ENCODE measurements around the gene NCKAP5. TPM values are rescaled to one million over a fixed set of nuclear protein-coding genes. Genes with fewer than 3 reads are reported as not detected.

NCKAP5 gene
- total RNA-seq, 1 donor from 2014 or later = 2.7 TPM

DNA sequence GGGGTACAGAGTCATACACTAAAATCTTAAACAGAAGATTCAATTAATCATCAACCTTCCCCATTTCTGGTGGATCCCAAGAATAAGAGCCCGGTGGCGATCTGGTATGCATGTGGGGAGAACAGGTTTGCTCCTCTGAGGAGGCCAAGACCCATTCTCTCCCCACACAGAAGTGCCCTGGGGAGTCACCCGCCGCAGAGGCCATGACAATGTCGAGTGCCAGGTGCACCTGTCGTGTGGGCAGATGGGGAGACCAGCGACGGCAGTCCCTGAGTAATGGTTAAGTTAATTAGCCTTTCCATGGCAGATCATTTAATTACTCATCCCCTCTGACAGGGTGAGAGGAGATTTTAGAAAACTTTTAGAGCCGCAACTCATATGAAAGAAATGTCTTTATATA, 345.0 kb downstream of the NCKAP5 start:
- DNase-seq (ENCODE audit: low read depth) = no peak
- no peak overlapping the region for H3K27ac Mint-ChIP-seq (ENCODE audit: unreplicated experiment)
- no peak overlapping the region for H3K4me3 ChIP-seq (ENCODE audit: insufficient read depth, low read depth, low read length)
- no peaks in the 10 kb centered on the region for H3K36me3 ChIP-seq (ENCODE audit: insufficient read depth, low read length)
- TF ChIP-seq, protein P1, sequence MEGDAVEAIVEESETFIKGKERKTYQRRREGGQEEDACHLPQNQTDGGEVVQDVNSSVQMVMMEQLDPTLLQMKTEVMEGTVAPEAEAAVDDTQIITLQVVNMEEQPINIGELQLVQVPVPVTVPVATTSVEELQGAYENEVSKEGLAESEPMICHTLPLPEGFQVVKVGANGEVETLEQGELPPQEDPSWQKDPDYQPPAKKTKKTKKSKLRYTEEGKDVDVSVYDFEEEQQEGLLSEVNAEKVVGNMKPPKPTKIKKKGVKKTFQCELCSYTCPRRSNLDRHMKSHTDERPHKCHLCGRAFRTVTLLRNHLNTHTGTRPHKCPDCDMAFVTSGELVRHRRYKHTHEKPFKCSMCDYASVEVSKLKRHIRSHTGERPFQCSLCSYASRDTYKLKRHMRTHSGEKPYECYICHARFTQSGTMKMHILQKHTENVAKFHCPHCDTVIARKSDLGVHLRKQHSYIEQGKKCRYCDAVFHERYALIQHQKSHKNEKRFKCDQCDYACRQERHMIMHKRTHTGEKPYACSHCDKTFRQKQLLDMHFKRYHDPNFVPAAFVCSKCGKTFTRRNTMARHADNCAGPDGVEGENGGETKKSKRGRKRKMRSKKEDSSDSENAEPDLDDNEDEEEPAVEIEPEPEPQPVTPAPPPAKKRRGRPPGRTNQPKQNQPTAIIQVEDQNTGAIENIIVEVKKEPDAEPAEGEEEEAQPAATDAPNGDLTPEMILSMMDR (IDR thresholded peaks at IDR 0.05; ENCODE audit: insufficient read depth, low read depth, low read length) = no peak
- TF ChIP-seq EZH2 (IDR thresholded peaks at IDR 0.05; ENCODE audit: insufficient read depth, low read length) = no peak
- H3K9ac ChIP-seq (ENCODE audit: low read length) = no peak overlapping the region
- no peak overlapping the region for H3K4me3 Mint-ChIP-seq (ENCODE audit: unreplicated experiment)
- no peak overlapping the region for H3K4me2 ChIP-seq (ENCODE audit: low read length)
- H3K79me2 ChIP-seq (ENCODE audit: insufficient read depth, low read length) = no peaks in the 10 kb centered on the region
- FAIRE-seq = no peak
- no peaks in the 10 kb centered on the region for H3K4me1 Mint-ChIP-seq (ENCODE audit: low read depth, unreplicated experiment)
- no peak overlapping the region for H3K27ac ChIP-seq (ENCODE audit: low read depth, low read length)
- no peaks in the 10 kb centered on the region for H3K4me1 ChIP-seq (ENCODE audit: insufficient read depth, low read length)
- no peak overlapping the region for H2AFZ ChIP-seq (ENCODE audit: low read depth, low read length)
- no peaks in the 10 kb centered on the region for H3K9me3 ChIP-seq (ENCODE audit: insufficient read depth, low read depth, low read length)
- H4K20me1 ChIP-seq (ENCODE audit: insufficient read depth, low read length) = no peaks in the 10 kb centered on the region
- peaks cover 2% of the 10 kb centered on the region for H3K27me3 Mint-ChIP-seq (ENCODE audit: low read depth, unreplicated experiment)
- H3K27me3 ChIP-seq (ENCODE audit: insufficient read depth, low read length) = no peaks in the 10 kb centered on the region
- no peaks in the 10 kb centered on the region for H3K36me3 Mint-ChIP-seq (ENCODE audit: low read depth, unreplicated experiment)
- no peaks in the 10 kb centered on the region for H3K9me3 Mint-ChIP-seq (ENCODE audit: unreplicated experiment)

DNA sequence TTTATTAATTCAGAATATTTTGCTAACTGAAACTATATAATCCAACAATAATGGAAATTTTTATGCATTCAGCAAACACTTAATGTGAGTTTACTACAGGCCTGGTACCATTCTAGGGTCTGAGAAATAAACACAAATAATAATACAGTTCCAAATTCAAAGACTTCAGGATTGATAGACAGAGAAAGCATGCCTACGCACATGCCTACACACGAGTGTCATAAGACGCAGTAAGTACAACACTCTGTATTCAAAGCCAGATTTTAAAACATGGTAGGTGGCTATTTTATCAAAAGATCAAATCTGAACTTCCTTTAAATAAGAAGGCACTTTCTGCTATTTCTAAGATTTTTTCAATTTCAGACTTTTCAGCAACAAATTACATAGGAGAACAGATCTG, 346.9 kb downstream of the NCKAP5 start:
- H3K27me3 ChIP-seq (ENCODE audit: insufficient read depth, low read length) = no peaks in the 10 kb centered on the region
- no peaks in the 10 kb centered on the region for H3K36me3 ChIP-seq (ENCODE audit: insufficient read depth, low read length)
- no peaks in the 10 kb centered on the region for H3K9me3 Mint-ChIP-seq (ENCODE audit: unreplicated experiment)
- peaks cover 2% of the 10 kb centered on the region for H3K27me3 Mint-ChIP-seq (ENCODE audit: low read depth, unreplicated experiment)
- no peak overlapping the region for H3K27ac Mint-ChIP-seq (ENCODE audit: unreplicated experiment)
- H3K4me3 ChIP-seq (ENCODE audit: insufficient read depth, low read depth, low read length) = no peak overlapping the region
- no peaks in the 10 kb centered on the region for H3K4me1 ChIP-seq (ENCODE audit: insufficient read depth, low read length)
- H3K27ac ChIP-seq (ENCODE audit: low read depth, low read length) = no peak overlapping the region
- no peak for FAIRE-seq
- H3K4me2 ChIP-seq (ENCODE audit: low read length) = no peak overlapping the region
- no peaks in the 10 kb centered on the region for H3K9me3 ChIP-seq (ENCODE audit: insufficient read depth, low read depth, low read length)
- no peak for DNase-seq (ENCODE audit: low read depth)
- H3K9ac ChIP-seq (ENCODE audit: low read length) = no peak overlapping the region
- no peaks in the 10 kb centered on the region for H3K36me3 Mint-ChIP-seq (ENCODE audit: low read depth, unreplicated experiment)
- H3K4me1 Mint-ChIP-seq (ENCODE audit: low read depth, unreplicated experiment) = no peaks in the 10 kb centered on the region
- no peak for TF ChIP-seq EZH2 (IDR thresholded peaks at IDR 0.05; ENCODE audit: insufficient read depth, low read length)
- TF ChIP-seq, protein P1 (IDR thresholded peaks at IDR 0.05; ENCODE audit: insufficient read depth, low read depth, low read length) = no peak
- no peak overlapping the region for H3K4me3 Mint-ChIP-seq (ENCODE audit: unreplicated experiment)
- H4K20me1 ChIP-seq (ENCODE audit: insufficient read depth, low read length) = no peaks in the 10 kb centered on the region
- H3K79me2 ChIP-seq (ENCODE audit: insufficient read depth, low read length) = no peaks in the 10 kb centered on the region
- H2AFZ ChIP-seq (ENCODE audit: low read depth, low read length) = no peak overlapping the region

DNA sequence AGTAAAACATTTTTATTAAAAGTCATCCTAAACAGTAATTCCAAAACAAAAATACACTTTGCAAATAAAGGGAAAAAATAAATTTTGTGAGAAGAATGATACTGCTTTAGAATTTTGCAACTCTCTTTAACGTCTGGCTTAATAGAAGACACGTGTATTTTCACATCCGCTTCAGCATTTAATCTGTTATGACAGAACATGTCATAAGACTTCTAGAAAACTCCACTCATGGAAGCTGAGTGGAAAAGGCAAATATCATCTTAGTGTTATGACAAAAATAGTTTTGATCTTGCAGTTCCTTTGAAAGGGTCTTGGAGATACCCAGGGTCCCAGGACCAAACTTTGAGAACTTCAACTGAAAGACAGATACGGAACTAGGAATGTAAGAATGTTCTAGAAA, 350.1 kb downstream of the NCKAP5 start:
- Histone ChIP-seq H3K9me3 (ENCODE audit: insufficient read depth, low read depth, low read length) (no peaks in the 10 kb centered on the region), H3K27ac (ENCODE audit: low read depth, low read length) (no peak overlapping the region), H3K79me2 (ENCODE audit: insufficient read depth, low read length) (no peaks in the 10 kb centered on the region), H3K4me3 (ENCODE audit: insufficient read depth, low read depth, low read length) (no peak overlapping the region), H3K36me3 (ENCODE audit: insufficient read depth, low read length) (no peaks in the 10 kb centered on the region), H3K9ac (ENCODE audit: low read length) (no peak overlapping the region), H3K27me3 (ENCODE audit: insufficient read depth, low read length) (no peaks in the 10 kb centered on the region), H4K20me1 (ENCODE audit: insufficient read depth, low read length) (no peaks in the 10 kb centered on the region), H2AFZ (ENCODE audit: low read depth, low read length) (no peak overlapping the region), H3K4me2 (ENCODE audit: low read length) (no peak overlapping the region), H3K4me1 (ENCODE audit: insufficient read depth, low read length) (no peaks in the 10 kb centered on the region)
- DNase-seq (ENCODE audit: low read depth) (no peak), FAIRE-seq (no peak)
- Mint-ChIP-seq H3K27me3 (ENCODE audit: low read depth, unreplicated experiment) (no peaks in the 10 kb centered on the region), H3K27ac (ENCODE audit: unreplicated experiment) (no peak overlapping the region), H3K4me1 (ENCODE audit: low read depth, unreplicated experiment) (no peaks in the 10 kb centered on the region), H3K9me3 (ENCODE audit: unreplicated experiment) (no peaks in the 10 kb centered on the region), H3K36me3 (ENCODE audit: low read depth, unreplicated experiment) (no peaks in the 10 kb centered on the region), H3K4me3 (ENCODE audit: unreplicated experiment) (no peak overlapping the region)
- no peak for TF ChIP-seq EZH2 (IDR thresholded peaks at IDR 0.05; ENCODE audit: insufficient read depth, low read length)
- TF ChIP-seq, protein P1 (IDR thresholded peaks at IDR 0.05; ENCODE audit: insufficient read depth, low read depth, low read length) = no peak
